ENCODE data around the gene HECTD2. TPM values are rescaled to one million over a fixed set of nuclear protein-coding genes. Genes with fewer than 3 reads are reported as not detected.

Gene HECTD2
- total RNA-seq, 1 experiment from 2014 or later: 20.9 TPM

- CTCF ChIA-PET: no interaction called here
- no peaks in the 10 kb centered on the region for H3K27me3 ChIP-seq (replicated peaks; ENCODE audit: insufficient read depth, low read depth, low read length, poor library complexity)
- no peak overlapping the region for H3K27ac ChIP-seq (ENCODE audit: low read depth, low read length, poor library complexity, severe bottlenecking)
- DNase-seq (ENCODE audit: low spot score): no peak
- peaks cover 6% of the 10 kb centered on the region for H3K9me3 ChIP-seq (ENCODE audit: low read depth, low read length, poor library complexity, severe bottlenecking)
- no peak for TF ChIP-seq CTCF (conservative IDR thresholded peaks at IDR 0.05; ENCODE audit: low read depth, low read length)
- TF ChIP-seq EZH2 (IDR thresholded peaks at IDR 0.05; ENCODE audit: borderline replicate concordance, low read depth, low read length, poor library complexity, severe bottlenecking): no peak
- POLR2A ChIA-PET (ENCODE audit: low non-redundant PET): no interaction called here
- BruUV-seq (replicated peaks): no TSS peak
- intact Hi-C loops (cut with micrococcal nuclease; ENCODE audit: unreplicated experiment): no loop called here
- H3K36me3 ChIP-seq (ENCODE audit: insufficient read depth, low read length, poor library complexity, severe bottlenecking): no peaks in the 10 kb centered on the region
- H3K4me3 ChIP-seq (ENCODE audit: low read depth, low read length, poor library complexity, severe bottlenecking): no peak overlapping the region
- H3K4me1 ChIP-seq (ENCODE audit: insufficient read depth, low read length, poor library complexity, severe bottlenecking): peaks cover 7% of the 10 kb centered on the region
Observed at GRCh38 chr10:91536111-91536510, 126.0 kb downstream of the HECTD2 start.

- Histone ChIP-seq H3K4me3 (ENCODE audit: low read depth, low read length, poor library complexity, severe bottlenecking) (no peak overlapping the region), H3K36me3 (ENCODE audit: insufficient read depth, low read length, poor library complexity, severe bottlenecking) (no peaks in the 10 kb centered on the region), H3K4me1 (ENCODE audit: insufficient read depth, low read length, poor library complexity, severe bottlenecking) (peaks cover 11% of the 10 kb centered on the region), H3K9me3 (ENCODE audit: low read depth, low read length, poor library complexity, severe bottlenecking) (peaks cover 6% of the 10 kb centered on the region), H3K27ac (ENCODE audit: low read depth, low read length, poor library complexity, severe bottlenecking) (no peak overlapping the region), H3K27me3 (replicated peaks; ENCODE audit: insufficient read depth, low read depth, low read length, poor library complexity) (no peaks in the 10 kb centered on the region)
- intact Hi-C loops (cut with micrococcal nuclease; ENCODE audit: unreplicated experiment): no loop called here
- no TSS peak for BruUV-seq (replicated peaks)
- ChIA-PET POLR2A (ENCODE audit: low non-redundant PET) (no interaction called here), CTCF (interaction anchor here (0.6 kb wide), 1 partner anchor 372 kb away, joined by 3 read pairs; no protein-coding TSS in a partner anchor)
- no peak for DNase-seq (ENCODE audit: low spot score)
- TF ChIP-seq CTCF (conservative IDR thresholded peaks at IDR 0.05; ENCODE audit: low read depth, low read length) (no peak), EZH2 (IDR thresholded peaks at IDR 0.05; ENCODE audit: borderline replicate concordance, low read depth, low read length, poor library complexity, severe bottlenecking) (no peak)
Observed at GRCh38 chr10:91536733-91537132, 126.6 kb downstream of the HECTD2 start.

GRCh38 chr10:91537614-91538383 lies 127.7 kb downstream of the HECTD2 start:
- peaks cover 6% of the 10 kb centered on the region for H3K9me3 ChIP-seq (ENCODE audit: low read depth, low read length, poor library complexity, severe bottlenecking)
- no peaks in the 10 kb centered on the region for H3K36me3 ChIP-seq (ENCODE audit: insufficient read depth, low read length, poor library complexity, severe bottlenecking)
- no peaks in the 10 kb centered on the region for H3K27me3 ChIP-seq (replicated peaks; ENCODE audit: insufficient read depth, low read depth, low read length, poor library complexity)
- intact Hi-C loops (cut with micrococcal nuclease; ENCODE audit: unreplicated experiment): no loop called here
- DNase-seq (ENCODE audit: low spot score): no peak
- POLR2A ChIA-PET (ENCODE audit: low non-redundant PET): no interaction called here
- no peak for TF ChIP-seq CTCF (conservative IDR thresholded peaks at IDR 0.05; ENCODE audit: low read depth, low read length)
- no peak for TF ChIP-seq EZH2 (IDR thresholded peaks at IDR 0.05; ENCODE audit: borderline replicate concordance, low read depth, low read length, poor library complexity, severe bottlenecking)
- H3K4me1 ChIP-seq (ENCODE audit: insufficient read depth, low read length, poor library complexity, severe bottlenecking): peaks cover 21% of the 10 kb centered on the region
- no TSS peak for BruUV-seq (replicated peaks)
- no peak overlapping the region for H3K4me3 ChIP-seq (ENCODE audit: low read depth, low read length, poor library complexity, severe bottlenecking)
- H3K27ac ChIP-seq (ENCODE audit: low read depth, low read length, poor library complexity, severe bottlenecking): no peak overlapping the region
- CTCF ChIA-PET: no interaction called here

All from A673 (cell line).